ENCODE measurements around the gene LRSAM1.

Gene LRSAM1

DNA sequence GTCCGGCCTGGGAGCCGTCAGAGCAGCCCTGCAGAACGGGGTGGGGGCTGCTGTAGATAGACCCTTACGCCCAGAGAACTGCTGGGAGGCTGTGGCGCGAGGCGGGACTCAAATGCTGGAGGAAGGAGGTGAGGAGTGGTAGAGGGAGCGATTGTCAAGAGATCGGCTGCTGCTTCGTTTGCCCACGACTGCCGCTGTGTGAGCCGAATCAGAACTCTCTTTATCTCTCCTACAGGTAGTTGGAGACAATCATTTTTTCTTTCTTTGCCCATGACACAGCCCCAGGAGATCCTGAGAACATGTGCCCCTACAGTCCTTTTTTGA, 26.7 kb upstream of the LRSAM1 start:
- no peak for DNase-seq (ENCODE audit: low read depth in 2 of 3, low spot score in 2 of 3)

DNA sequence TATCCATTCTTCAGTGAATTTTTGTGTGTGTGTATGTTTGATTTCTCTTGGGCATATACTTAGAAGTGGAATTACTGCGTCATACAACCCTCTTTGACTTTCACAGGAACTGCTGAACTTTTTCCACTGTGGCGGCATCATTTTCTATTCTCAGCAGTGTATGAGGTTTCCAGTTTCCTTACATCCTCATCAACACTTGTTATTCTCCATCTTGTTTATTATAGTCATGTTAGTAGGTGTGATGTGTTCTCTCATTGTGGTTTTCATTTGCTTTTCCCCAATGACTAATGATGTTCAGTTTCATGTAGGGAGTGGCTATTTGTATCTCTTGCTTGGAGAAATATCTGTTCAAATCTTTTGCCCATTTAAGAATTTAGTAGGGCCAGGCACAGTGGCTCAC, 24.6 kb upstream of the LRSAM1 start:
- DNase-seq (ENCODE audit: low read depth in 2 of 3, low spot score in 2 of 3), result no peak

DNA sequence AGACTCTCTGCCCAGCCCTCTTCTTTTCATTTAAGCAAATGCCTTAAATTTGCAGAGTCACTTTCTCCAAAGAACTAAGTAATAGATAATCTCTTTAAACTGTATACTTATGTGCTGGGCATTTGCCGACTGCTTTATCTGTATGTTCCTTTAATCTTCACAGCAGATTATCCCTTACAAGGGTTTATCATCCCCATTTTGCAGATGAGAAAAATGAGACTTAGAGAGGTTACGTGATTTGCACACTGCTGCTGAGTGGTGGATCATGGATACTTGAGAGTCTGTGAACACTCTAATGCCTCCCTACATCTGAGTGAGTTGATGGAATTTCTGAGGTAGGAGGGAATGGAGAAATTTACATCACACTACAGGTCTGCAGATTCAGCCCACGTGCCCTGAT, 23.0 kb upstream of the LRSAM1 start:
- no peak for DNase-seq (ENCODE audit: low read depth in 2 of 3, low spot score in 2 of 3)

DNA sequence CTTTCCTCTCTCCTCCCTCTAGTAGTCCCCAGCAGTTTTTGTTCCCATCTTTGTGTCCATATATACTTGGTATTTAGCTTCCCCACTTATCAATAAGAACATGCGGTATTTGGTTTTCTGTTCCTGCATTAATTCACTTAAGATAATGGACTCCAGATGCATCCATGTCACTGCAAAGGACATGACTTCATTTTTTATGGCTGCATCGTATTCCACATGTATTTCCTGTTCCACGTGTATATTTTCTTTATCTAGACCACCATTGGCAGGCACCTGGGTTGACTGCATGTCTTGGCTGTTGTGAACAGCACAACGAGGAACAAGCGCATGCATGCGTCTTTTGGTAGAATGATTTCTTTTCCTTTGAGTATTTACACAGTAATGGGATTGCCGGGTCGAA, 20.9 kb upstream of the LRSAM1 start:
- no peak for DNase-seq (ENCODE audit: low read depth in 2 of 3, low spot score in 2 of 3)

DNA sequence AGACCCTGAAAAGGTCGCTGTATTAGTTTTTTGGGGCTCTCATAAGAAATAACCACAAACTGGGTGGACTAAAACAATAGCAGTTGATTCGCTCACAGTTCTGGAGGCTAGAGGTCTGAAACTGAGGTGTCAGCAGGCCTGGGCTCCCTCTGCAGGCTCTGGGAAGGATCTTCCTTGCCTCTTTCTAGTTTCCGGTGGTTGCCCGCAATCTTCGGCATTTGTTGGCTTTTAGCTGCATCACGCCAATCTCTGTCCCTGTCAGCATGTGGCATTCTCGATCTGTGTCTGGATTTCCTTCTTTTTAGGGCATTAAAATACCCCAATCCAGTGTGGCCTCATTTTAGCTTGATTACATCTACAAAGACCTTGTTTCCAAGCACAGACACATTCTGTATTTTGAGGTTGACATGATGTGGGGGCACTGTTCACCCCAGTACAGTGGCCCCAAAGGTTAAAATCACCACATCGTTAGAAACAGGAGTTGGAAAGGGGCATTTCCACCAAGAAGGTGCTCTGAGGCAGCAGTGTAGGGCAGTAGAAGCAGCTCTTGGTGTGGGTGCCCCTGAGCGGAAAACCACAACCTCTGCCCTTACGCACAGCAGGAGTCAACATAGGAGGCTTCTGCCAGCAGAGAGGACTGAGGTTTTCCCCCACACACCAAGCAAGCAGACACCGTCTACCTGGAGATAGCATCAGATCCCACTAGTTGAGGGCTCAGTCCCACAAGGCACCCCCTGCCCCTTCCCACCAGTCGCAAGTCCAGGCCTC, 13.6 kb upstream of the LRSAM1 start:
- DNase-seq (ENCODE audit: low read depth in 2 of 3, low spot score in 2 of 3), result no peak

DNA sequence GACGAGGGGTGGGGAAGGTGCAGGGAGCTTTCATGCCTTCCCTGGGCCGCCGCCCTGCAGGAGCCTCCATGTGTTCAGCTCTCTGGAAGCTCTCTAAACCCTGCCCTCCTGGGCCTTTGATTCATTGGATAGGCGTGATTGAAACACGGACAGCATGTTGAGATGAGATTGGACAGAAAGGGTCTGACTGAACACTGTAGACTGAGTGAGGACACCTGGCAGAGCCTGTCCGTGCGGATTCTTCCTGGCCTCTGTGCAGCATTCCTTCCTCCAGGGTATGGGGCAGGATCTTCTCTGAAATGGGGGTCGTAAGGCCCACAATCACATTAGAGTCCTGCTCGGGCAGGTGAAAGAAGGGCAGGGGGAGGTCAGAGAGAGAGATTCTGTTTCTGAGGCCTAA, 12.9 kb upstream of the LRSAM1 start:
- DNase-seq (ENCODE audit: low read depth in 2 of 3, low spot score in 2 of 3), result no peak

DNA sequence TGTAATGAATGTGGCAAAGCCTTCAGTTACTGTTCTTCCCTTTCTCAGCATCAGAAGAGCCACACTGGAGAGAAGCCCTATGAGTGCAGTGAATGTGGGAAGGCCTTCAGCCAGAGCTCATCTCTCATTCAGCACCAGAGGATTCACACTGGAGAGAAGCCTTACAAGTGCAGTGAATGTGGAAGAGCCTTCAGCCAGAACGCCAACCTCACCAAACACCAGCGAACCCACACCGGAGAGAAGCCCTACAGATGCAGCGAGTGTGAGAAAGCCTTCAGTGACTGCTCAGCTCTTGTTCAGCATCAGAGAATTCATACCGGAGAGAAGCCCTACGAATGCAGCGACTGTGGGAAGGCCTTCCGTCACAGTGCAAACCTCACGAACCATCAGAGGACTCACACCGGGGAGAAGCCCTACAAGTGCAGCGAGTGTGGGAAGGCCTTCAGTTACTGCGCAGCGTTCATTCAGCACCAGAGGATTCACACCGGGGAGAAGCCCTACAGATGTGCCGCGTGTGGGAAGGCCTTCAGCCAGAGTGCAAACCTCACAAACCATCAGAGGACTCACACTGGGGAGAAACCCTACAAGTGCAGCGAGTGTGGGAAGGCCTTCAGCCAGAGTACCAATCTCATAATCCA, 6.9 kb upstream of the LRSAM1 start:
- DNase-seq (ENCODE audit: low read depth in 2 of 3, low spot score in 2 of 3), result no peak

DNA sequence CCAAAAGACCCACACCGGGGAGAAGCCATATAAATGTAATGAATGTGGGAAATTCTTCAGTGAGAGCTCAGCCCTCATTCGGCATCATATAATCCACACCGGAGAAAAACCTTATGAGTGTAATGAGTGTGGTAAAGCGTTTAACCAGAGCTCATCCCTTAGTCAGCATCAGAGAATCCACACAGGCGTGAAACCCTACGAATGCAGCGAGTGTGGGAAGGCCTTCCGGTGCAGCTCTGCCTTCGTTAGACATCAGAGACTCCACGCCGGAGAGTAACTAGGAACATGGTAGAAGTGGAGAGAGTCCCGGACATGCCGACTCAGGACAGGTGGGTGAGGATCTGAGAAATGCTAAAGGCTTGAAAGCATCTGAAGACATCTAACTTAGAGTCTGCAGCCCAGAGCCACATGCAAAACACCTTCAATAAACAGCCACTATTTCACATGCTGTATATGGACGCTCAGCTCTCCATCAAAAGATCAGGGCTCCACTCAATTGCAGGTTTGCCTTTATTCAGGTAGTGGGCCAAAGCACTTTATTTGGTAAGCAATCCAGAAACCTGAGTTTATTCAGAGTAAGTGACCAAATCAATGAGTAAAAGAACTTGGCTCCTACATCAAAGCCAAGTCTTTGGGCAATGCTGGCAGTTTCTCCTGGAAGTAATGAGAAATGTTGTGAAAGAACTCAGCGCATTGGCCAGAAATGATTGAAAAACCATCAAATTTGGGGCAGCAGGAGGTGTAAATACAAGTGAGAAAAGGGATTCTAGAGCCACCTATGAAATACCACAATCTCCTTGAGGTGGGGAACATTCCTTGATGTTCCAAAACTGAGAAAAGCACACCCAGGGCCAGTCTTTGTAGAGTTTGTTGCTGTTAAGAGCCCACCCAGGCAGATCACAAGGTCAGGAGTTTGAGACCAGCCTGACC, 6.1 kb upstream of the LRSAM1 start:
- no peak for DNase-seq (ENCODE audit: low read depth in 2 of 3, low spot score in 2 of 3)

DNA sequence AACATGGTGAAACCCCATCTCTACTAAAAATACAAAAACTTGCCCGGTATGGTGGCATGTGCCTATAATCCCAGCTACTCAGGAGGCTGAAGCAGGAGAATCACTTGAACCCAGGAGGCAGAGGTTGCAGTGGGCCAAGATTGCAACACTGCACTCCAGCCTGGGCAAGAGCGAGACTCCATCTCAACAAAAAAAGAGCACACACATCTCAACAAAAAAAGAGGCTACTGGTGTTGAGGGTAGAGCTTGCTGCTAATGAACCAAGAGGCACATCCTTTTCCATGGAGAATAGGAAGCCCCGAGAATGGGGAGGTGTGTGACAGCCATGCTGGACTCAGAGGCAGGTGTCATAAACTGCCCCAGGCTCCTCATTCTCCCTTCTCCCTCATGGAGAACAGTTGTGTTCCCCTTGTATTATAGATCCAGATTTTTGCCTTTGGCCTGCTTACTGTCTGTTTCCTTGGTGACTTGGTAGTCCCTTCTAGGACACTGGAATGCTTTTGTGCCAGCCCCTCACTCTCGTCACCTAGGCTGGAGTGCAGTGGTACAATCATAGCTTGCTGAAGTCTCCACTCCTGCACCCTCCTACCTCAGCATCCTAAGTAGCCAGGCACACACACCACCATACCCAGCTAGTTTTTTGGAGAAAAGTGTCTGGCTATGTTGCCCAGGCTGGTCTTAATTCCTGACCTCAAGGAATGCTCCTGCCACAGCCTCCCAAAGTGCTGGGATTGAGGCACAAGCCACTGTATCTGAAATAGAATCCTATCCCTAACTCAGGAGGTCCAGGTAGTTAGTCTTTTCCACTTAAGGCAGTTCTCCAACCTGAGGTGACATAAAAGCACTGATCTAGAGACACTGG, 5.2 kb upstream of the LRSAM1 start:
- no peak for DNase-seq (ENCODE audit: low read depth in 2 of 3, low spot score in 2 of 3)

DNA sequence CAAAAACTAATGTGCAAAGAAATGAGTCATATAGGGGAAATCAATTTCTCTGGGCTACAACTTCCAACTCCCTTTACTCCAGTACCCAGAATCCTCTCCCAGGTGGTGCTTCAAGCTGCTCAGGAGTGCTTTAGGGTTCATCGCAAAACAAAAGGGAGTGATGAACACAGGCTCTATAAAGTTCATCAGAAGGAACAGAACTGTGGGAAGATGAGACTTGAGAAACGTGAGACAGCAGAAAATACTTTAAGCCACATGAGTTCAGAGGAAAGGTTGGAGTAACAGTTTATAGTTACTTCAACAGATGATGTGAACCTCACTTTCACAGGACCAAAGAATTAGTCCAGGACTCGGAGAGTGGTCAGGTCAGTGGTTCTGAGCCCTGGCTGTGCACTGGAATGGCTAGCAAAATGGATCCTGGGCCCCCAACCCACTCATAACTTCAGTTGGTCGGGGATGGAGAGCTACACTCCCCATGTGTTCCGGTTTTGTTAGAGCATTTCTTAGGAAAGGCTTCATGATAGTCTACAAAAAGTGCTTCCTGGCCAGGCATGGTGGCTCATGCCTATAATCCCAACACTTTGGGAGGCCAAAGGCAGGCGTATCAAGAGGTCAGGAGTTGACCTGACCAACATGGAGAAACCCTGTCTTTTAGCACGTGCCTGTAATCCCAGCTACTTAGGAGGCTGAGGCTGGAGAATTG, 4.4 kb upstream of the LRSAM1 start:
- DNase-seq (ENCODE audit: low read depth in 2 of 3, low spot score in 2 of 3), result no peak

DNA sequence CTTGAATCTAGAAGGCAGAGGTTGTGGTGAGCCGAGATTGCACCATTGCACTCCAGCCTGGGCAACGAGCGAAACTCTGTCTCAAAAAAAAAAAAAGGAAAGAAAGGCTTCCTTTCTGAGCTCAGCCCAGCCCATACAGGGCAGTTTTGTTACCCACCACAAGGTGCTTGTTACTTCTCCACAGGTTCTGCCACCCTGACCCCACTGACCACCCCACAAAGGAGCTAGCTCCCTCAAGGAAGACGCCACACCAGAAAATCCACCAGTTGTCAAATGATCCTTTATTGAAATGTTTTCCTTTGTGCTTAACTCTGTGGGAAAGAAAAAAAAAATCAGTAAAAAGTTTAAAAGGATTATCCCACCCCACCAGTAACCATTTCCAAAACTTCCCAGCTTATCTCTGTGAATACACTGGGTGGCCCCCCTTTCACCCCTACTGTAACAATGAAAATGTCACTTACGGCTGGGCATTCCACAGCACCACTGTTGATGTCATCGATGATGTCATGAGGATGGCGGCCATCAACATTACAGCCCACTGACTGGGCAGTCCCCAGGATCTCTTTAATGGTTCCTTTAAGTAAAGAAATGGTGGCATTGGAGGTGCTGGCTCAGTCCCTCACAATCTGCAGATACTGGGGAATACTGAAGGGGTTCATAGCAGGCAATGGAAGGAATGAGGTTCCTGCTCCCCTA, 3.7 kb upstream of the LRSAM1 start:
- DNase-seq (ENCODE audit: low read depth in 2 of 3, low spot score in 2 of 3), result no peak

DNA sequence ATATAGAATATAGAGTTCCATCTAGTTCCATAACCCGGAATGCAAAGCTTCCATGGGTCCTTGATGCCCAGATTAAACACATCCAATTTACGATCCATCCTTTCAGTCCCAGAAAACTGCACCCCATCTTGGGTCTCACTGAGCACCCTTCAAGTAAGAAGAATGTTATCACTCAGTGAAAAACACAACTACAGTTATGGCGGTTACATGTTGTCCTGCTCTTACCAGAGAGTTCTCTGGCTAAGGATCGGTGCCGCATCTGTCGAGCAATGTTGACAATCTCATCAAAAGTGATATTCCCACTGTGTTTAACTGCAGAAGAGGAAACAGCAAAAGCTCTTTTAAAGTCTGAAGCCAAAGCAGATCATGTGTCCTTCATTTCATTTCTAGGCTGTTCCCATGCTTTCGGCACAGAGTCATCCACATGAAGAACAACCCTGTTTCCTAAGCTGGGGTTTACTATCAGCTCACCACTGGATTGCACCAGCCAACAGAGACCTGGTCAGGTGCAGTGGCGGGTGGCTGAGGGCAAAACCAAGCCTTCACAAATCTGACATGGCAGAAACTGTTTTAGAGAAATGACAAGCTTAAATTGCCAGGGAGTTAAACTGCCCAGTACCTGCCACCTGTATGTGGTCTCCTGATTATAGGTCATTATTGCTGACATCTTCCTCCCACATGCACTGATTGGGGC, 3.1 kb upstream of the LRSAM1 start:
- DNase-seq (ENCODE audit: low read depth in 2 of 3, low spot score in 2 of 3), result no peak

DNA sequence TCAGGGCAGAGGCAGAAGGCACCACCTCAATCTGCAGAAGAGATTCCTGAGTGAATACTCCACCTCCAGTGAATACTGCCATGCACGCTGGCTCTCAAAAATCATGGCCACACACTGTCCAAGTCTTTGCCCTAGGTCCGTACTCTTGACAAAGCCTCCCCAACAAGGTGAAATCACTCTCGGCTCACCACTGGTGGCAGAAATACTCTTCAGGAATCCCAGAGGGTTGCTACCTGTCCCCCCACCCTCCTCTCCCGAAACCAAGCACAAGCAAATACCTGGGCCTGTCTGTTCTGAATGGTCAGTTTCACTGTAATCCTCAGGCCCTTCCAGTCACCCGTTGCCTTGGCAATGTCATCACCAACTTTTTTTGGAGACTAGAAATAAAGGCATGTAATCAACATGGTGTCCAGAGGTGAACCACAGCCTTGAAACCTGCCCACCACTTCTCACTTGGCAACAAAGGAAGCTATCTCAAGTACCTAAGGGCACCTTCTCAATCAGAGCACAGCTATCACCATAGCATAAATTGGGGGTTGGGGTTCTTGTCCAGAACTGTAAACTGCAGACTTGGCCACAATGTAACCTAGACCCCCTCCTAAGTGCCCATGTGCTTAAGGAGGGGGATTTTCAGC, 1.9 kb upstream of the LRSAM1 start:
- no peak for DNase-seq (ENCODE audit: low read depth in 2 of 3, low spot score in 2 of 3)

DNA sequence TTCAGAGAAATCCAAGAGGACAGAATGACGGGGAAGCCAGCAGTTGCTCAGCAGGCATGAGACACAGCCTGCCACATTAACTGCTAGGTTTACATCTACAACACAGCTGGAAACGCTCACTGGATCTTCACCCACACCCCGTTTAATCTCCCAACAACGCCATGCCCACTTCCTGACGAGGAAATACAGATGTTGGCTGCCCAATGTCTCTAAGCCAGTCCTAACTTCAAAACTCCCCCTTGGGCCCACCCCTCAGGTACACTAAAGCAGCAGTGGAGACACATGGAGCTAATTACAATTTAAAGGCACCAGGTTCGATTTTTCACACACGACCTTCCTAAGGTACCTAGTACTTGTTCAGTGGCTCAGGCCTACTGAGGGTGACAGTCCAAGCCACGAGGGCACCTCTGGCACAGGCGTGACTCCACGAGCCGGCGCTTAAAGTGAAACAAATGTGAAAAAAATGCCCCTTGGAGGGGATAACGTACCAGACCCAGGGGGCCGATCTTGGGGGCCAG, 1.0 kb upstream of the LRSAM1 start:
- no peak for DNase-seq (ENCODE audit: low read depth in 2 of 3, low spot score in 2 of 3)

DNA sequence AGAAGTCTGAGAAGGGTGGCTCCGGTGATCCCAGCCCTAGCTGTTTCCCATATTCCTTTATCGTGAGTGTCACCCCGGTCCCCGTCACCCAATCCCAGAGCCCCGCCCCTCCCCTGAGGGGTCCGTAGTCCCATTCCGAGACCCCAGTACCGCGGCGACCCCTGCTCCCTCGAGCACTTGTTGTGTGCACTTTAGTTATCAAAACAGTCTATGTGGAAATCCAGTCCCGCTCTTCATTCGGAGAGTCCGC, 223 bp downstream of the LRSAM1 start:
- DNase-seq (ENCODE audit: low read depth in 2 of 3, low spot score in 2 of 3), result no peak

DNA sequence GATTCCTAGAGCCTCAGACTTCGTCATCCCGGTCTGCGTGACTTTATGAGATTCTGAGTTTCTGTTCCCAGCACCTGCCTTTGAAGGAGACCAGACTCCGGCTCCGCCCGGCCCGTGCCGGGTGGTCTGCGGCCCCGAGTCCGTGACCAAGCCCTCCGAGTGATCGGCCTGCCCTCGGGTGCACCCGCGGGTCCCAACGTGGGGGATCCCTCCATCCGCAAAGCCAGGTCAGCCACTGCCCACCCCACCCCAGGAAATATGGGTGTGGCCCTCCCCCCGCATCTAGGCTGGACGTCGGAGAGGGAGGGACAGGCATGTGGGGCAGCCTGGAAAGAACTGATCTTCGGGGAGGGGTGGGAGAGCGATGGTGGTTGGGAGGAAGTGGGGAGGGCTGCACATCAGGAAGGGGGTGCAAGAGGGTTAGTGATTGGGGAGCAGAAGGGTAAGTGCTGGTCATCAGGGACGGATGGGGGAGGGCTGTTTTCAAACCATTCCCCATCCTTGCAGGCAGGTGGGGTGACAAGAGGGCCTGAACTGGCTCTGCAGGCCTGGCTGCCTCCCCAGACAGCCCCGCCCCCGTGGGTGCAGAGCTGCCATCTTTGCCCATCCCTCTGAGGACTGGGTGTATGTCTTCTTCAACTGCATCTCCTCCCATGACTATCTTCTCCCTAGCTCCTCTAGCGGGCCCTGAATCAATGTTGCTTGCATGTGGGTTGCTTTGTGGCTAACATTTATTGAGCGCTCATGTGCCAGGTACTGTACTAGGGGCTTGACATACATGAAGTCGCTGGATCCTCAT, 747 bp downstream of the LRSAM1 start:
- DNase-seq (ENCODE audit: low read depth in 2 of 3, low spot score in 2 of 3), result peak in 1 of 3 experiments; percentile 36

DNA sequence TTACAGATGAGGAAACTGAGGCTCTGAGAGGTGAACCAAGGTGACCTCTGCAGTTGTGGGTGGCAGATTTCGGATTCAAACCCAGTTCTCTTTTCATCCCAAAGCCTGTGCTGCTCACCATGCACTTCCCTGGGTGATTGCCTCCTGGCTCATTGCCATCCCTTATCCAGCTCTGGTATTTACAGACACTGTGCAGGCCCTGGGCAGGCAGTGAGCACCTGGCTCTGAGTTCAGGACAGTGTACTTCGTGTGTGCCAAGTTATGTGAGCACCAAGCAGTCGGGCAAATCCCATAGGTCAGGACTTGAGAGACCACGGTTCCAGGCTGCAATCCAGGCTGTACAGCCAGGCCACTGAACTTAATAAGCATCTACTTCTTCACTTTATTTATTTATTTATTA, 1.4 kb downstream of the LRSAM1 start:
- DNase-seq (ENCODE audit: low read depth in 2 of 3, low spot score in 2 of 3), result no peak

DNA sequence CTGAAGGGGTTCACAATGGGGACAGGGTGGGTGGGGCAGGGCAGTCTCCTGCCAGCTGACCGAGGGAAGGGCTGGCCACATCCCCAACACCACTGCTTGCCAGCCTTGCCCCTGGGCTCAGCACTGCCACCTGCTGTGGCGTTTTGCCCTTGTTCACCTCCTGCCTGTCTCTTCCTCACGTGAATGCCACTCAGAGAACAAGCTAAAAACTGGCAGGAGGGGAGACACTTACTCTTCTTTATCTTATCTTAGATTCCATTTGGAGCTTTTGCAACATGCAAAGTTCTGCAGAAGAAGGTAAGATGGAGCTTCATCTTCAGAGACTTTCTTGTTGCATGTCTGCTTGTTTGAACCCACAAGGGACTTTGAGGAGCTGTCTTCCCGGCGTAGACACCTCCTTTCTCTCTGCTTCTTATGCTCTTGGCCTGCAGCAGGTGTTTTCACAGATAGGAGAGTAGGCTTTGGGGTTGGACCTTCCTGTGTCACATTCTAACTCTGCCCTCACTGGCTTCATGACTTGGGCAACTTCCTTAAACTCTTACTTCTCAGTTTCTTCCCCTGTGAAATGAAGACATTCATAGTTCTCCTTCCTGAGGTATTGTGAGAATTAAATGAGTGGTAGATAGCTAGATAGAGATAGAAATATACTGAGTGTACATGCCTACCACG, 4.1 kb downstream of the LRSAM1 start:
- no peak for DNase-seq (ENCODE audit: low read depth in 2 of 3, low spot score in 2 of 3)

Measured in activated CD8-positive, alpha-beta memory T cell treated with anti-CD3 and anti-CD28 coated beads for 48 hours (primary cell).